Ovary (tissue), 9 donors: ENCODE measurements around the gene RAB7A. TPM values are rescaled to one million over a fixed set of nuclear protein-coding genes. Genes with fewer than 3 reads are reported as not detected.

ENCODE experiments used
- DNase-seq, 5 donors: peaks; one replicate each; pipeline ENCODE4 v3.0.0-alpha.2; 2019 to 2020
- H3K27ac ChIP-seq, 2 donors: fragments of 200-600 bp; one replicate each; pipeline versions ENCODE4 v1.5.1 to v1.8.0; 2019 to 2022
- H3K27me3 ChIP-seq: fragments of 200-600 bp; one replicate; pipeline ENCODE4 v1.8.0; 2022
- H3K36me3 ChIP-seq: fragments of 200-600 bp; sonication (generic); one replicate; pipeline ENCODE4 v1.5.1; 2019
- H3K4me1 ChIP-seq: one replicate; pipeline ENCODE4 v1.8.1; 2013; ENCODE audit warnings: mild to moderate bottlenecking, moderate library complexity; ENCODE audit not compliant: insufficient read depth
- H3K4me3 ChIP-seq: fragments of 200-600 bp; sonication (generic); one replicate; pipeline ENCODE4 v1.5.1; 2017
- H3K9me3 ChIP-seq, 2 donors: fragments of 200-600 bp in 1 of 2; sonication (generic) in 1 of 2; one replicate each; pipeline versions ENCODE4 v1.5.1 to v1.8.1; 2013 to 2019; ENCODE audit warnings: mild to moderate bottlenecking in 1 of 2, moderate library complexity in 1 of 2
- EP300 ChIP-seq: sonication (generic); formaldehyde crosslinking; IDR thresholded peaks from one replicate; pipeline ENCODE4 v1.6.1; 2017; ENCODE audit warnings: antibody characterized with exemption
- POLR2A ChIP-seq: fragments of 450-650 bp; IDR thresholded peaks from one replicate; pipeline ENCODE4 v1.6.1; 2017; ENCODE audit warnings: antibody characterized with exemption, mild to moderate bottlenecking, moderate library complexity
- WGBS, 3 donors: extraction: QIAGEN DNeasy Blood & Tissue Kit in 1 of 3; methylation state at CpG; one replicate each; pipeline versions ENCODE4 v1.1.5 to v1.1.7; 2013 to 2017; 5-methylcytosine and 5-hydroxymethylcytosine counted together
- intact Hi-C, 4 donors: fragments of 100-400 bp; cut with DNase I; formaldehyde crosslinking; loops; one replicate each; pipeline versions ENCODE4 v1.11.0 to v1.15.1; 2022 to 2023
- polyA plus RNA-seq, 2 donors: library from polyadenylated mRNA; stranded (reverse); fragments of 200-250 nt in 1 of 2; fragments of 350-450 nt in 1 of 2; fragmentation: Illumina TruSeq in 1 of 2; extraction: RNeasy Lipid Tissue Mini Kit (QIAGEN cat#74804) in 1 of 2; gene quantifications; one replicate each; pipeline ENCODE4 v1.2.3, GENCODE V29; 2013 to 2014
- total RNA-seq, 7 donors: library from RNA; depleted of rRNA in 2 of 7; stranded (reverse); fragments of >200 nt in 2 of 7; fragmentation: NEBNext Ultra II Directional in 3 of 7; extraction: Animal tissue kit (Norgen Biotek cat#: 25700) in 3 of 7; gene quantifications; one replicate each; pipeline versions ENCODE4 v1.1.0 to v1.2.4, GENCODE V29; 2016 to 2023
- TF ChIP-seq, protein P1 (sequence below), 3 donors: fragments of 450-650 bp in 2 of 3; fragments of 200-600 bp in 1 of 3; IDR thresholded peaks; one replicate each; pipeline versions ENCODE4 v1.5.1 to v1.8.0; 2016 to 2022; ENCODE audit warnings: antibody characterized with exemption in 3 of 3, mild to moderate bottlenecking in 1 of 3
- donor health status: DM: no; HTN: no; CAD: no; lungs with moderate emphysema.
- donor health status: DM: no; HTN: no; CAD: no.
- donor health status: Bipolar disorder and iron deficiency.
- donor health status: DM: yes; HTN: yes; CAD: no.
- donor health status: DM: no; HTN: no; CAD: no.
- donor health status: DM: yes; HTN: yes; CAD: no.

Gene RAB7A
- total and polyA plus RNA-seq, 9 donors = 70.1 to 320 (median 213) TPM

GRCh38 chr3:128787256-128788253 lies 61.6 kb downstream of the RAB7A start:
- no peak overlapping the region for H3K27ac ChIP-seq
- H3K36me3 ChIP-seq = no peaks in the 10 kb centered on the region
- DNase-seq = no peak
- H3K4me3 ChIP-seq = no peak overlapping the region
- peaks cover 21% of the 10 kb centered on the region for H3K4me1 ChIP-seq
- 89 to 90% (median 89%) methylated on average over 12 of the region's 12 CpGs for WGBS, 3 donors
- no peaks in the 10 kb centered on the region for H3K9me3 ChIP-seq
- intact Hi-C loops = loop anchor here in 1 of 4 donors (10.0 kb wide), 1 partner anchor 103 kb away; no protein-coding TSS in a partner anchor
- H3K27me3 ChIP-seq = no peaks in the 10 kb centered on the region
- TF ChIP-seq EP300 (no peak), POLR2A (no peak)
- TF ChIP-seq, protein P1, sequence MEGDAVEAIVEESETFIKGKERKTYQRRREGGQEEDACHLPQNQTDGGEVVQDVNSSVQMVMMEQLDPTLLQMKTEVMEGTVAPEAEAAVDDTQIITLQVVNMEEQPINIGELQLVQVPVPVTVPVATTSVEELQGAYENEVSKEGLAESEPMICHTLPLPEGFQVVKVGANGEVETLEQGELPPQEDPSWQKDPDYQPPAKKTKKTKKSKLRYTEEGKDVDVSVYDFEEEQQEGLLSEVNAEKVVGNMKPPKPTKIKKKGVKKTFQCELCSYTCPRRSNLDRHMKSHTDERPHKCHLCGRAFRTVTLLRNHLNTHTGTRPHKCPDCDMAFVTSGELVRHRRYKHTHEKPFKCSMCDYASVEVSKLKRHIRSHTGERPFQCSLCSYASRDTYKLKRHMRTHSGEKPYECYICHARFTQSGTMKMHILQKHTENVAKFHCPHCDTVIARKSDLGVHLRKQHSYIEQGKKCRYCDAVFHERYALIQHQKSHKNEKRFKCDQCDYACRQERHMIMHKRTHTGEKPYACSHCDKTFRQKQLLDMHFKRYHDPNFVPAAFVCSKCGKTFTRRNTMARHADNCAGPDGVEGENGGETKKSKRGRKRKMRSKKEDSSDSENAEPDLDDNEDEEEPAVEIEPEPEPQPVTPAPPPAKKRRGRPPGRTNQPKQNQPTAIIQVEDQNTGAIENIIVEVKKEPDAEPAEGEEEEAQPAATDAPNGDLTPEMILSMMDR (IDR thresholded peaks at IDR 0.05) = no peak

GRCh38 chr3:128788268-128788869 lies 62.4 kb downstream of the RAB7A start:
- Histone ChIP-seq H3K36me3 (no peaks in the 10 kb centered on the region), H3K4me3 (no peak overlapping the region), H3K27ac (no peak overlapping the region), H3K9me3 (no peaks in the 10 kb centered on the region), H3K27me3 (no peaks in the 10 kb centered on the region), H3K4me1 (peaks cover 20% of the 10 kb centered on the region)
- no peak for DNase-seq
- intact Hi-C loops = loop anchor here in 1 of 4 donors (10.0 kb wide), 1 partner anchor 104 kb away; no protein-coding TSS in a partner anchor
- WGBS, 3 donors = 91 to 92% (median 92%) methylated on average over 5 of the region's 5 CpGs
- no peak for TF ChIP-seq POLR2A
- no peak for TF ChIP-seq EP300
- TF ChIP-seq, protein P1 (IDR thresholded peaks at IDR 0.05) = no peak

GRCh38 chr3:128794067-128794768 lies 68.2 kb downstream of the RAB7A start:
- intact Hi-C loops = loop anchor here in 3 of 4 donors (2.0 to 10.0 kb wide), 3 partner anchors 112 to 119 kb away; no protein-coding TSS in a partner anchor
- Histone ChIP-seq H3K4me1 (peaks cover 8% of the 10 kb centered on the region), H3K4me3 (no peak overlapping the region), H3K9me3 (no peaks in the 10 kb centered on the region), H3K36me3 (no peaks in the 10 kb centered on the region), H3K27me3 (no peaks in the 10 kb centered on the region), H3K27ac (no peak overlapping the region)
- no peak for DNase-seq
- WGBS, 3 donors = 81 to 87% (median 83%) methylated on average over 2 of the region's 2 CpGs
- TF ChIP-seq EP300 = no peak
- TF ChIP-seq POLR2A = no peak
- TF ChIP-seq, protein P1 (IDR thresholded peaks at IDR 0.05) = no peak
